Esophagus (tissue), 2 donors: ENCODE data around the gene ERCC5. TPM values are rescaled to one million over a fixed set of nuclear protein-coding genes. Genes with fewer than 3 reads are reported as not detected.

ENCODE experiments used
- H3K27ac ChIP-seq, 2 donors: one replicate each; pipeline ENCODE4 v1.5.1; 2013; ENCODE audit warnings: low read depth in 2 of 2, mild to moderate bottlenecking in 2 of 2, inconsistent platforms in 1 of 2, low read length in 1 of 2, moderate library complexity in 1 of 2
- H3K27me3 ChIP-seq, 2 donors: one replicate each; pipeline ENCODE4 v1.6.1; 2013; ENCODE audit warnings: low read length in 2 of 2, control low read depth in 1 of 2, mild to moderate bottlenecking in 1 of 2; ENCODE audit not compliant: insufficient read depth in 2 of 2, control insufficient read depth in 1 of 2
- H3K36me3 ChIP-seq, 2 donors: one replicate each; pipeline ENCODE4 v1.6.1; 2013; ENCODE audit warnings: low read length in 1 of 2; ENCODE audit not compliant: control insufficient read depth in 2 of 2, insufficient read depth in 2 of 2
- H3K4me1 ChIP-seq, 2 donors: one replicate each; pipeline ENCODE4 v1.6.1; 2013; ENCODE audit warnings: low read length in 1 of 2; ENCODE audit not compliant: control insufficient read depth in 2 of 2, insufficient read depth in 2 of 2
- H3K4me3 ChIP-seq, 2 donors: one replicate each; pipeline ENCODE4 v1.5.1; 2013; ENCODE audit warnings: low read length in 2 of 2, mild to moderate bottlenecking in 2 of 2, low read depth in 1 of 2, moderate library complexity in 1 of 2
- H3K9me3 ChIP-seq, 2 donors: one replicate each; pipeline ENCODE4 v1.6.1; 2013; ENCODE audit warnings: mild to moderate bottlenecking in 2 of 2, low read depth in 1 of 2, low read length in 1 of 2, moderate library complexity in 1 of 2; ENCODE audit not compliant: control insufficient read depth in 2 of 2, insufficient read depth in 1 of 2
- WGBS, 2 donors: extraction: QIAGEN DNeasy Blood & Tissue Kit; methylation state at CpG; one replicate each; pipeline ENCODE4 v1.1.7; 2013; 5-methylcytosine and 5-hydroxymethylcytosine counted together
- polyA plus RNA-seq, 2 donors: library from polyadenylated mRNA; stranded (reverse); fragments of 200-250 nt; gene quantifications; one replicate each; pipeline ENCODE4 v1.2.3, GENCODE V29; 2013
- donor health status: healthy with polysubstance abuse.
- donor health status: Bipolar disorder and iron deficiency.

The ERCC5 gene
- polyA plus RNA-seq, 2 donors = 29.7 to 61.4 TPM

- Histone ChIP-seq H3K4me1 (peaks cover 0 to 5% of the 10 kb centered on the region in 2 donors), H3K27me3 (no peaks in the 10 kb centered on the region), H3K4me3 (no peak overlapping the region), H3K36me3 (no peaks in the 10 kb centered on the region), H3K9me3 (no peaks in the 10 kb centered on the region), H3K27ac (no peak overlapping the region)
- WGBS, 2 donors = 20 to 36% methylated on average over 7 of the region's 7 CpGs
These were observed 68.1 kb downstream of the ERCC5 start for GRCh38 chr13:102913914-102914313.

- 65 to 69% methylated on average over 12 of the region's 12 CpGs for WGBS, 2 donors
- Histone ChIP-seq H3K27me3 (no peaks in the 10 kb centered on the region), H3K36me3 (no peaks in the 10 kb centered on the region), H3K4me3 (no peak overlapping the region), H3K27ac (no peak overlapping the region), H3K4me1 (peaks cover 0 to 5% of the 10 kb centered on the region in 2 donors), H3K9me3 (no peaks in the 10 kb centered on the region)
These were observed 68.6 kb downstream of the ERCC5 start for GRCh38 chr13:102914339-102914930.

- no peak overlapping the region for H3K27ac ChIP-seq
- no peaks in the 10 kb centered on the region for H3K9me3 ChIP-seq
- H3K4me1 ChIP-seq = peaks cover 0 to 5% of the 10 kb centered on the region in 2 donors
- no peaks in the 10 kb centered on the region for H3K36me3 ChIP-seq
- WGBS, 2 donors = 56 to 63% methylated on average over 3 of the region's 3 CpGs
- H3K27me3 ChIP-seq = no peaks in the 10 kb centered on the region
- no peak overlapping the region for H3K4me3 ChIP-seq
These were observed 69.6 kb downstream of the ERCC5 start for GRCh38 chr13:102915393-102915930.

GRCh38 chr13:102917019-102917418 lies 71.2 kb downstream of the ERCC5 start:
- Histone ChIP-seq H3K4me1 (peaks cover 0 to 5% of the 10 kb centered on the region in 2 donors), H3K27ac (no peak overlapping the region), H3K27me3 (no peaks in the 10 kb centered on the region), H3K4me3 (no peak overlapping the region), H3K36me3 (no peaks in the 10 kb centered on the region), H3K9me3 (no peaks in the 10 kb centered on the region)
- 78 to 80% methylated on average over 3 of the region's 3 CpGs for WGBS, 2 donors

GRCh38 chr13:102922184-102922583 lies 76.4 kb downstream of the ERCC5 start:
- no peaks in the 10 kb centered on the region for H3K4me1 ChIP-seq
- no peaks in the 10 kb centered on the region for H3K27me3 ChIP-seq
- 88 to 93% methylated on average over 5 of the region's 5 CpGs for WGBS, 2 donors
- H3K4me3 ChIP-seq = no peak overlapping the region
- no peaks in the 10 kb centered on the region for H3K36me3 ChIP-seq
- no peaks in the 10 kb centered on the region for H3K9me3 ChIP-seq
- H3K27ac ChIP-seq = no peak overlapping the region

Other genes starting within 250 kb of the ERCC5 start
- 10 to 100 TPM; 15.2 to 17.1 TPM for gene TPP2, start 249.0 kb upstream of the ERCC5 start, polyA plus RNA-seq
- not detected for gene METTL21C, start 151.0 kb upstream of the ERCC5 start, polyA plus RNA-seq
- gene TEX30, start 72.2 kb upstream of the ERCC5 start, polyA plus RNA-seq = 10 to 100 TPM; 10.3 to 15.7 TPM
- 1 to 10 TPM in 1 of 2 donors, under 1 TPM in 1; 0.61 to 1.5 TPM for gene POGLUT2, start 47.1 kb upstream of the ERCC5 start, polyA plus RNA-seq
- 1 to 10 TPM; 4.4 to 8.3 TPM for gene BIVM, start 46.9 kb upstream of the ERCC5 start, polyA plus RNA-seq
- not detected for gene SLC10A2, start 220.4 kb downstream of the ERCC5 start, polyA plus RNA-seq